GM21360 (cell line): Measurements from ENCODE around the gene XIAP.
"Not testable (repeated sequence)": the region's sequence is repeated elsewhere in the genome, so short reads cannot be mapped to it uniquely, and the experiment has no call there.

Source experiments
- ATAC-seq: cut with Tn5 transposase; IDR thresholded peaks from one replicate; pipeline ENCODE4 v1.9.1; 2021; ENCODE audit warnings: mild to moderate bottlenecking, moderate library complexity; ENCODE audit not compliant: unreplicated experiment

The XIAP gene

GRCh38 chrX:123873956-123874355 lies 14.1 kb downstream of the XIAP start:
- no peak for ATAC-seq

GRCh38 chrX:123876177-123876576 lies 16.3 kb downstream of the XIAP start:
- no peak for ATAC-seq

- no peak for ATAC-seq
Measured at GRCh38 chrX:123876844-123877243, 17.0 kb downstream of the XIAP start.

DNA sequence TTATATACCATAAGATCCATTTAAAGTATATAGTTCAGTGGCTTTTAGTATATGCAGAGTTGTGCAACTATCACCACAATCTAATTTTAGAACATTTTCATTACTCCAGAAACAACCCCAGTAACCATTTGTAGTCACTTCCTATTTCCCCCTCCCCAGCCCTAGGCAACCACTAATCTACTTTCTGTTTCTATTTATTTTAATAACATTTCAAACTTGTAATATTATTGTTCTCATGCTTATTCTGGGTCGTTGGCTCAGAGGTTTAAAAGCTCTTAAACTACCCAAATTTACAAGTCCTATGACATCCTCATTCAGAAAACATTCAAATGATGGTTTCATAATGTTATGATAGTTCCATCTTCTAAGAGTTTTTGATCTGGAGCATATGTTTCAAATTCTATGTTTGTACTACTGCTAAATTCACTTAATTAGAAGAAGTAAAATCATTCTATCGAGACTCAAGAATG lies 18.4 kb downstream of the XIAP start:
- peak; percentile 85 for ATAC-seq

GRCh38 chrX:123881330-123881729 lies 21.5 kb downstream of the XIAP start:
- ATAC-seq: no peak

DNA sequence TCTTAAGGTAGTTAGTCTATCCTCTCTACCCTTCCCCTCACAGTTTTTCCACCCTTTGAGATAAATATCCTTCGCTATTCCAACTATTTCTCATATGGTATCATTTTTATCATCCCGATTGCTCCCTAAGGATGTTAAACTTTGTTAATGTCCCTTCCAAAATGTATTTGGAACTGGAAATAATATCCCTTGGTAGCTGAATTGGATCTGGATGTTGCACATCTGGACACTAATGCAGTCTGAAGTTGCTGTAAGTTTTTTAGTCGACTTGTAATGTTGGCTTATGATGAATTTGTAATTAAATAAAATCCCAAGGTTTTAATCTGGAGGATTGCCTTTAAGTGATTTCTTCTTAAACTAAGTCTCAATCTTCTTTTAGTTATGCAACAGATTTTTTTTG lies 22.5 kb downstream of the XIAP start:
- ATAC-seq: no peak

DNA sequence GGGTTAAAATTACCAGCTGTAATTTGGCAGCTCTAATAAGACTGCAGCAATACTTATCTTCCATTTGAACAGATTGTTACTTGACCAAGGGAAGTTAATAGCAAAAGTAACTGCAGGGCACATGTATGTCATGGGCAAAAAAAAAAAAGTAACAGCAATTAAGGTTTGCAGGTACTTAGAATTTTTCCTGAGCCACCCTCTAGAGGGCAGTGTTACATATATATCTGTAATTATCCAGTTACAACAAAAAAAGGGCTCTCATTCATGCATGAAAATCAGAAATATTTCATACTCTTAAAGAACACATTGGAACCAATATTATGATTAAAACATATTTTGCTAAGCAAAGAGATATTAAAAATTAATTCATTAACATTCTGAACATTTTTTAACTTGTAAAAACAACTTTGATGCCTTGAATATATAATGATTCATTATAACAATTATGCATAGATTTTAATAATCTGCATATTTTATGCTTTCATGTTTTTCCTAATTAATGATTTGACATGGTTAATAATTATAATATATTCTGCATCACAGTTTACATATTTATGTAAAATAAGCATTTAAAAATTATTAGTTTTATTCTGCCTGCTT lies 25.1 kb downstream of the XIAP start:
- no peak for ATAC-seq

- no peak for ATAC-seq
Measured at GRCh38 chrX:123899701-123900100, 39.8 kb downstream of the XIAP start.

GRCh38 chrX:123903261-123903660 lies 43.4 kb downstream of the XIAP start:
- not testable (repeated sequence) for ATAC-seq

- ATAC-seq: no peak
Measured at GRCh38 chrX:123905332-123905731, 45.5 kb downstream of the XIAP start.

GRCh38 chrX:123906557-123907316 lies 46.9 kb downstream of the XIAP start:
- no peak for ATAC-seq

DNA sequence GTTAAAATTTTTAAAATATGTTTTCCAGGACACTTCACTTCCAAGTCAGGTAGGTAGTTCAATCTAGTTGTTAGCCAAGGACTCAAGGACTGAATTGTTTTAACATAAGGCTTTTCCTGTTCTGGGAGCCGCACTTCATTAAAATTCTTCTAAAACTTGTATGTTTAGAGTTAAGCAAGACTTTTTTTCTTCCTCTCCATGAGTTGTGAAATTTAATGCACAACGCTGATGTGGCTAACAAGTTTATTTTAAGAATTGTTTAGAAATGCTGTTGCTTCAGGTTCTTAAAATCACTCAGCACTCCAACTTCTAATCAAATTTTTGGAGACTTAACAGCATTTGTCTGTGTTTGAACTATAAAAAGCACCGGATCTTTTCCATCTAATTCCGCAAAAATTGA lies 49.7 kb downstream of the XIAP start:
- no peak for ATAC-seq

DNA sequence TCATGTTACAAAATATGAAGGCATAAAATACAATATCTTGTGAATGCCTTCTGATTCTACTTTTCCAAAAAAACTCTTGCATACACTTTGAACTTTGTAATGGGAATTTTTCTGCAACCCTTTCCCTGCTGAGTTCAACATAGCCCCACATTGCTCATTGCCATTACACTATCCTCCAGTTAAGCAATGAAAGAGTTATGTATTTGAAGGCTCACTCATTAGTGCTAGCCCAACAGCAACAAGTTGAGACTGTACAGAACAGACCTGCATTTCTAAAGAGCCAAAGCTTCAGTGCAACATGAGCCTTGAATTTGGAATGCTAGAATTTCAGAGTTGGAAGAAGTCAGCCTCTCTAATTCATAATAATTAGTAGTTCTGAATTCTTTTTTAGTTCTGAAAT lies 57.2 kb downstream of the XIAP start:
- ATAC-seq: no peak

DNA sequence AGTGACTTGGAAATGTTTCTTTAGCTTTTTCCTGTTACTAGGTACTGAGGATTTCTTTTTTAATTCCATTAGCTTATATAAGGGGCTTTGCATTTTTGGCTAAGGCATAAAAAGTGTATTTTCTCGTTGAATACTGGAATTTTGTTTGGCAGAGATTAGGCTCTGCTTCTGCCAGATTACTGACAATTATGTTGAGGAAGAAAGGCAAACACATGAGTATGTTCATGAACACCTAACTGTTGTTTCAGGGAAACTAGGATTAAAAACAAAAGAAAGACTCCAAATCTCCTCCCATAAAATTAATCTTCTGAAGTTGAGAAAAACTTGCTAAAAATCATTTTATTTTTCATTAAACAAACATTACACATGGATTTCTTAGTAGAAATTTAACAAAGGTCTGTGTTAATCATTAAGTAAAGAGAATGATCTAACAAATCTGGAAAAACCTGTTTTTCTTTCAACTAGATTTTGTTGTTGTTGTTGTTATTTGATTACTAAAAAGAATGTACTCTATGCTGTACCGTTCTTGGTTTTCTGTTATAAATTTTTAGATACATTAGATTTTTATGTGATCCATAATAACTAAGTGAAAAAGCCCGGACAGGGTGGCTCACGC lies 58.4 kb downstream of the XIAP start:
- no peak for ATAC-seq

GRCh38 chrX:123920105-123920785 lies 60.4 kb downstream of the XIAP start:
- ATAC-seq: no peak

GRCh38 chrX:123923211-123923610 lies 63.4 kb downstream of the XIAP start:
- no peak for ATAC-seq

DNA sequence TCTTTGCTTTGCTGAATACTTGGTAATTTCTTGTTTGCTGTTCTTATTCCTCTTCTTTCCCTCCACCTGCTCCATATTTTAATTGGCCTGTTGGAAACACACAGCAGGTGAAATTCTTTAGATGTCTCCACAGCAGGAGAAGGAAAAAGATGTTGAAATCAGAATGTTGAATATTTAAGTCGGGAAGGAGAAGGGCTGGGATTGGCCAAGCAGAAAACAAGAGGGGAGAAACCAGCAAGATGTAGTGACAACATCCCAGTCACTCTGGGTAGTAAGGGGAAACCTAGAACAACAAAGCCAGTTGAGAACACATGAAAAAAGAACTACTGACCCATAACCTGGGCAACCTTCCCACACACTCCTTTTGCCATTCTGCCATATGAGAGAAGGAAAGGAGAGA lies 64.3 kb downstream of the XIAP start:
- no peak for ATAC-seq

DNA sequence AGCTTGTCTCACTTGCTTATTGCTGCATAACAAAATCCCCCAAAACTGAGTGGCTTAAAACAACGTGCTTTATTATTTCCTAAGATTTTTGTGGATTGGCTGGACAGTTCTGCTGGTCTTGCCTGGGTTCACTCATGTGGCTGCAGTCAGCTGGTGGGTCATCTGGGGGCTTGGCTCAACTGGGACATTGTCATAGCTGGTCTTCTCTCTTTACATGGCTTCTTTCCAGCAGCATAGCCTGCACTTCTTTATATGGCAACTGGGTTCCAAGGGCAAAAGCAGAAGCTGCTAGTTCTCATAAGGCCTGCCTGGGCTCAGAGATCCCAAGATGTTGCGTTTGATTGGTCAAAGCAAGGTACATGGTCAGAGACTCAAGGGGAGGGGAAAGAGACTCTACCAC lies 68.0 kb downstream of the XIAP start:
- no peak for ATAC-seq

DNA sequence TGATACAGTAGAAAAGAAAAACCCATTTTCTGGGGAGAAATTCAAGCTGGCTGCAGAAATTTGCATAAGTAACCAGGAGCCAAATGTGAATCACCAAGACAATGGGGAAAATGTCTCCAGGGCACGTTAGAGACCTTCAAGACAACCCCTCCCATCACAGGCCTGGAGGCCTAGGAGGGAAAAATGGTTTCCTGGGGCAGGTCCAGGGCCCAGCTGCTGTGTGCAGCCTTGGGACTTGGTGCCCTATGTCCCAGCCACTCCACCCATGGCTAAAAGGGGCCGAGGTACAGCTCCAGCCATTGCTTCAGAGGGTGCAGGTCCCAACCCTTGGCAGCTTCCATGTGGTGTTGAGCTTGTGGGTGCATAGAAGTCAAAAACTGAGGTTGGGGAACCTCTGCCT lies 72.2 kb downstream of the XIAP start:
- not testable (repeated sequence) for ATAC-seq

GRCh38 chrX:123943074-123943473 lies 83.2 kb downstream of the XIAP start:
- no peak for ATAC-seq

- ATAC-seq: no peak
Measured at GRCh38 chrX:123943488-123943887, 83.6 kb downstream of the XIAP start.

GRCh38 chrX:123949846-123950245 lies 90.0 kb downstream of the XIAP start:
- ATAC-seq: no peak
